ENCODE results near the gene GIT2. TPM values are rescaled to one million over a fixed set of nuclear protein-coding genes. Genes with fewer than 3 reads are reported as not detected.

The GIT2 gene
- total and polyA plus RNA-seq, 10 of the 15 experiments (the other 5 are each of a cell fraction or from before 2014, with no cell fraction given), result 9.1 to 49.9 (median 43.9) TPM

DNA sequence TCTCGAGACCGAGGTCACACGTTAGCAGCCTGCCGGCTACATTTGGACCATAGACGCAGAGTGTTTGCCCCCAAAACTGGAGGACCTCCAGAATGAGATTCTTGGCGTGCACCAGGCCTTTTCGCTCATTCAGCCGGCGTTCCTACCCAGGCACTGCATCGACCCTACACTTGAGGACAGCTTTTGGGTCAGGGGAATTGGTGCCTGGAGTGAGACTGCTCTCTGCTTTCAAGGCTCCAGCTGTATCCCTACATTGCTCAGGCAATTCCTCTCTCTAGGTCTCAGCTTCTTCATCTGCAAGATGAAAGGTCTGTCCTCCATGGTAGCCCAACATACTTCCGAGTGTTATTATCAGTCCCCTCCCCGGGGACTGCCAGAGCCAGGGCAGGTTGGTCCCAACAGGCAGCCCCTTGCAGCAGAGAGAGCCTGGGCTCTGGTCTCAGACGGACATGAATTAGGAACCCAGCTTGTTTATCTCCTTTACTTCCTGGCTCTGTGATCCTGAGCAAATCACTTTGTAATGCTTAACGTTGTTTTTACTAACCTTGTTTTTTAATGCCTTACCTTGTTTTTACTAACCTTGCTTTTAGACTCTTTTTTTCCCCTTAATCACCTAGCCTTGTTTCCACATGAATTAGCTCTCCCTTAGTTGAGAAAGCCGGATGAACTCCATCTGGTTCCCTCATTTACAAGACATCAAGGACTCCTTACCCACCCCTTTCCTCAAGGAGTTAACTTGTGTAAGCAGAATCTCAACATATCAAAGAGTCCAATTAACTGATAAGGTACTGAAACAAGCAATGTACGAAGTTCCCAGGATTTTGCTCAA, 95.2 kb downstream of the GIT2 start (continued):
- TF ChIP-seq SPI1 (IDR thresholded peaks at IDR 0.05; ENCODE audit: borderline replicate concordance, insufficient read depth, low read depth, low read length), result no peak

DNA sequence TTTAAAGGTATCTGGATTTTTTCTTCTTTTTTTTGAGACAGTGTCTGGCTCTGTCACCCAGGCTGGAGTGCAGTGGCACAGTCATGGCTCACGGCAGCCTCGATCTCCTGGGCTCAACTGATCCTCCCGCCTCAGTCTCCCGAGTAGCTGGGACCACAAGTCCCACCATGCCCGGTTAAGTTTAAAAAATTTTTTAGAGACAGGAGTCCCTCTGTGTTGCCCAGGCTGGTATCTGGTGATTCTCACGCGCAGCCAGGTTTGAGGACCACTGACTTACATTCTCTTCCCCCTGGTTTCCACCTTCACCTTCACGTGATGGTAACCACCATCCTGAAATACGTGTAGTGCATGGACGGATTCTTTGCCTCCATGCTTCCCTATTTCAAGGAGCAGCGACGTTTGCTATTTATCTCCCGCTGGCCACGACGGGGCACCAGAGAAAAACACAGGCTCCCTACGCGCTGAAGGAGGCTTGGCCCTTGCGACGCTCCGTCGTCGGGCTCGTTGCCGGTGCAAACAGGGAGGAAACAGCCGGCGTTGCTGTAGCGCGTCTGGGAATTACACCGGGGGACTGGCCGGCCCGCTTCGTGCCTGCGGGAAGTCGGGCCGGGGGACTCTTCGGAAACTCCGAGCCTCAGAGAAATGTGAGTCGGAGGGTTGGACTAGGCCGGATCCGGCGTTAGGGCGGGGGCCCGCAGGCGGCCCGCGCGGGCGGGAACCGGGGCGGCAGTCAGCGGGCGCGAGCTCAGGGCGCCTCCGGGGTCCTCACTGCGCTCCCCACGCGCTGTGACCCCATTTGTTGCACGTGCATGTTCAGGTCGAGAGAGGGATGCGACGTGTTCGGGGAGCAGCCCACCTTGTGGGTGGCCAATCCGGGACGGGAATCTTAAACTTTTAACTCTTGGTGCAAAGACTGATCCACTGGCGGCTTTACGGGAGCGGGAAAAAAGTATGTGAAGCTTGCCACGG, 96.1 kb downstream of the GIT2 start, which contains the start of gene TCHP:
Gene TCHP (plus strand): TSS at position 492 of the 969 bp plus-strand sequence. CDS start 2,753 bp downstream, outside the sequence.
- BruUV-seq (replicated peaks), result TSS peak; percentile 76
- SMC1A ChIA-PET (ENCODE audit: uncharacterized antibody, unreplicated experiment), result interaction anchor here (0.7 to 1.9 kb wide), 3 partner anchors 8 to 11 kb away, joined by 3 to 6 read pairs (median 4); no protein-coding TSS in a partner anchor
- POLR2A ChIA-PET, result interaction anchor here (0.6 to 1.3 kb wide), 6 partner anchors 8 to 200 kb away, joined by 3 to 5 read pairs (median 3); no protein-coding TSS in a partner anchor
- DNase-seq (ENCODE audit: low read depth, low spot score) (peak; percentile 54), ATAC-seq (peak; percentile 93), FAIRE-seq (peak; percentile 92)
- intact Hi-C loops (cut with micrococcal nuclease; ENCODE audit: unreplicated experiment), result no loop called here
- WGBS (ENCODE audit: insufficient coverage, insufficient replicate concordance, low lambda C conversion rate, missing lambda C conversion rate), result 2% methylated on average over 64 of the region's 69 CpGs
- Histone ChIP-seq H4K20me1 (ENCODE audit: control insufficient read depth, insufficient read depth) (no peaks in the 10 kb centered on the region), H3K4me2 (ENCODE audit: control insufficient read depth, insufficient read depth) (peak within 1 kb of the TSS; percentile 85), H3K9me3 (replicated peaks; ENCODE audit: control insufficient read depth, insufficient read depth, low read length) (no peaks in the 10 kb centered on the region), H3K9ac (ENCODE audit: control insufficient read depth, insufficient read depth, low read length) (peak within 1 kb of the TSS; percentile 78), H2AFZ (ENCODE audit: control insufficient read depth, low read depth, low read length) (peak within 1 kb of the TSS; percentile 95), H3K4me3 (peak within 1 kb of the TSS; percentile 93), H3K27ac (ENCODE audit: control insufficient read depth, insufficient read depth) (peak within 1 kb of the TSS; percentile 68), H3K27me3 (replicated peaks in 1 of 2; ENCODE audit: control insufficient read depth in 2 of 2, insufficient read depth in 2 of 2, low read length in 1 of 2) (no peaks in the 10 kb centered on the region), H3K36me3 (ENCODE audit: control insufficient read depth in 2 of 2, insufficient read depth in 2 of 2, low read length in 1 of 2) (peaks cover 10 to 14% of the 10 kb centered on the region in 2 experiments; a peak in 3 of 4 replicates), H3K79me2 (ENCODE audit: control insufficient read depth, insufficient read depth, low read length) (peaks cover 22% of the 10 kb centered on the region), H3K4me1 (ENCODE audit: control insufficient read depth, insufficient read depth, low read length) (no peaks in the 10 kb centered on the region)
- in situ Hi-C loops (cut with MboI), result no loop called here
- CTCF ChIA-PET, result interaction anchor here (0.8 to 2.1 kb wide), 8 partner anchors 12 to 55 kb away, joined by 3 to 14 read pairs (median 5); no protein-coding TSS in a partner anchor
- RAD21 ChIA-PET (ENCODE audit: unreplicated experiment), result interaction anchor here (0.7 to 1.5 kb wide), 7 partner anchors 11 to 531 kb away, joined by 3 to 4 read pairs (median 3); no protein-coding TSS in a partner anchor
- TF ChIP-seq, protein P1, sequence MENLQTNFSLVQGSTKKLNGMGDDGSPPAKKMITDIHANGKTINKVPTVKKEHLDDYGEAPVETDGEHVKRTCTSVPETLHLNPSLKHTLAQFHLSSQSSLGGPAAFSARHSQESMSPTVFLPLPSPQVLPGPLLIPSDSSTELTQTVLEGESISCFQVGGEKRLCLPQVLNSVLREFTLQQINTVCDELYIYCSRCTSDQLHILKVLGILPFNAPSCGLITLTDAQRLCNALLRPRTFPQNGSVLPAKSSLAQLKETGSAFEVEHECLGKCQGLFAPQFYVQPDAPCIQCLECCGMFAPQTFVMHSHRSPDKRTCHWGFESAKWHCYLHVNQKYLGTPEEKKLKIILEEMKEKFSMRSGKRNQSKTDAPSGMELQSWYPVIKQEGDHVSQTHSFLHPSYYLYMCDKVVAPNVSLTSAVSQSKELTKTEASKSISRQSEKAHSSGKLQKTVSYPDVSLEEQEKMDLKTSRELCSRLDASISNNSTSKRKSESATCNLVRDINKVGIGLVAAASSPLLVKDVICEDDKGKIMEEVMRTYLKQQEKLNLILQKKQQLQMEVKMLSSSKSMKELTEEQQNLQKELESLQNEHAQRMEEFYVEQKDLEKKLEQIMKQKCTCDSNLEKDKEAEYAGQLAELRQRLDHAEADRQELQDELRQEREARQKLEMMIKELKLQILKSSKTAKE (IDR thresholded peaks at IDR 0.05; ENCODE audit: low read depth, poor library complexity, severe bottlenecking), result no peak
- no peak for TF ChIP-seq NFXL1 (IDR thresholded peaks at IDR 0.05; ENCODE audit: borderline replicate concordance)
- TF ChIP-seq HDAC6 (IDR thresholded peaks at IDR 0.05; ENCODE audit: unreplicated experiment), result no peak
- no peak for TF ChIP-seq RBBP5 (conservative IDR thresholded peaks at IDR 0.05)
- TF ChIP-seq BRCA1 (IDR thresholded peaks at IDR 0.05; ENCODE audit: low read depth, low read length), result no peak
- TF ChIP-seq EED (IDR thresholded peaks at IDR 0.05; ENCODE audit: low read depth), result peak; percentile 70
- TF ChIP-seq NFYB (IDR thresholded peaks at IDR 0.05; ENCODE audit: insufficient read depth, low read depth, low read length), result no peak
- TF ChIP-seq TCF3 (IDR thresholded peaks at IDR 0.05; ENCODE audit: borderline replicate concordance, insufficient read depth, low read depth, low read length), result no peak
- no peak; the same call in 1 of the 2 replicates for TF ChIP-seq STAT1 (conservative IDR thresholded peaks at IDR 0.05)
- TF ChIP-seq NFYA (IDR thresholded peaks at IDR 0.05; ENCODE audit: borderline replicate concordance, low read depth, low read length), result no peak
- no peak for TF ChIP-seq ZNF384 (IDR thresholded peaks at IDR 0.05; ENCODE audit: borderline replicate concordance, low read depth, low read length)
- TF ChIP-seq PAX5 (IDR thresholded peaks at IDR 0.05; ENCODE audit: borderline replicate concordance, low read depth, low read length), result no peak
- peak; percentile 82 for TF ChIP-seq CREM (IDR thresholded peaks at IDR 0.05; ENCODE audit: low read depth)
- TF ChIP-seq, protein P2, sequence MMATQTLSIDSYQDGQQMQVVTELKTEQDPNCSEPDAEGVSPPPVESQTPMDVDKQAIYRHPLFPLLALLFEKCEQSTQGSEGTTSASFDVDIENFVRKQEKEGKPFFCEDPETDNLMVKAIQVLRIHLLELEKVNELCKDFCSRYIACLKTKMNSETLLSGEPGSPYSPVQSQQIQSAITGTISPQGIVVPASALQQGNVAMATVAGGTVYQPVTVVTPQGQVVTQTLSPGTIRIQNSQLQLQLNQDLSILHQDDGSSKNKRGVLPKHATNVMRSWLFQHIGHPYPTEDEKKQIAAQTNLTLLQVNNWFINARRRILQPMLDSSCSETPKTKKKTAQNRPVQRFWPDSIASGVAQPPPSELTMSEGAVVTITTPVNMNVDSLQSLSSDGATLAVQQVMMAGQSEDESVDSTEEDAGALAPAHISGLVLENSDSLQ (IDR thresholded peaks at IDR 0.05), result no peak
- no peak; the same call in 2 of the 3 replicates for TF ChIP-seq POU2F2 (IDR thresholded peaks at IDR 0.05; ENCODE audit: borderline replicate concordance, low read depth, low read length)
